ENCODE results near the gene CMTM6. TPM values are rescaled to one million over a fixed set of nuclear protein-coding genes. Genes with fewer than 3 reads are reported as not detected.
"Not testable (repeated sequence)": the region's sequence is repeated elsewhere in the genome, so short reads cannot be mapped to it uniquely, and the experiment has no call there.

Gene CMTM6
- total RNA-seq, 1 experiment from 2014 or later, result 43.5 TPM

DNA sequence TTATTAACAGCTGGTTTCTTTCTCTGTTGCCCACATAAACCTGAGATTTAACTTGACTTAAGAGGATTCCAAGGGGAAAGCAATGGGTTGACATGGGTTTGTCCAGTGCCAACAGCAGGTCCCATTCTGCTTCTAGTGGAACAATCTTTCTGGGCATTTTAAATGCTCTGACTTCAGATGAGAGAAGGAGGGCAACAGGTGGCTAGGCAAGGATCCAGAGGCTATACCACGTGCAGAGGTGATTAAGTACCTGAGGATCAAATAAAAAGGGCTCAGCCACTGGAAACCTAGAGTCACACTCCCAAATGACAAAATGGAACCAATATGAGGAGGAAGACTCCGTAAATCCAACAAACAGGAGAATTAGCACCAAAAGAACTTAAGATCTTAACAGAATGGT is 28.5 kb downstream of the CMTM6 start:
- no peak overlapping the region for H4K8ac ChIP-seq (replicated peaks; ENCODE audit: insufficient read length, low read depth, low read length)
- H3K27ac ChIP-seq (ENCODE audit: insufficient read length, low read depth, low read length), result no peak overlapping the region
- H3K27me3 ChIP-seq (ENCODE audit: insufficient read depth, low read length), result no peaks in the 10 kb centered on the region
- no peak overlapping the region for H3K18ac ChIP-seq (ENCODE audit: insufficient read length, low read depth, low read length)
- H3K56ac ChIP-seq (ENCODE audit: insufficient read length, low read depth, low read length), result no peak overlapping the region
- no peak overlapping the region for H3K9ac ChIP-seq (ENCODE audit: extremely low read depth, insufficient read length, low read length)
- no peak overlapping the region for H2BK15ac ChIP-seq (ENCODE audit: low read depth, low read length)
- Mint-ChIP-seq H3K9me3 (no peaks in the 10 kb centered on the region), H3K27ac (no peak overlapping the region), H3K4me3 (no peak overlapping the region), H3K36me3 (ENCODE audit: insufficient read depth in 1 of 3, low read depth in 3 of 3) (peaks cover 5 to 10% (median 8%) of the 10 kb centered on the region in 3 experiments; a peak in 5 of 7 replicates), H3K27me3 (ENCODE audit: low read depth) (no peaks in the 10 kb centered on the region), H3K4me1 (peaks cover 0 to 2% of the 10 kb centered on the region in 2 experiments; a peak in 1 of 4 replicates)
- H4K20me1 ChIP-seq (ENCODE audit: control insufficient read depth, insufficient read depth, insufficient read length), result no peaks in the 10 kb centered on the region
- no peaks in the 10 kb centered on the region for H3K9me3 ChIP-seq (ENCODE audit: control insufficient read depth, low read depth, low read length)
- no peaks in the 10 kb centered on the region for H3K79me1 ChIP-seq (ENCODE audit: insufficient read depth, low read depth, low read length, poor library complexity, severe bottlenecking)
- H3K79me2 ChIP-seq (ENCODE audit: insufficient read depth, low read length), result no peaks in the 10 kb centered on the region
- H4K91ac ChIP-seq (ENCODE audit: insufficient read length, low read depth, low read length), result no peak overlapping the region
- H2BK20ac ChIP-seq (ENCODE audit: low read depth, low read length, poor library complexity, severe bottlenecking), result no peak overlapping the region
- H2BK120ac ChIP-seq (ENCODE audit: low read depth, low read length, poor library complexity, severe bottlenecking), result no peak overlapping the region
- TF ChIP-seq, protein P1, sequence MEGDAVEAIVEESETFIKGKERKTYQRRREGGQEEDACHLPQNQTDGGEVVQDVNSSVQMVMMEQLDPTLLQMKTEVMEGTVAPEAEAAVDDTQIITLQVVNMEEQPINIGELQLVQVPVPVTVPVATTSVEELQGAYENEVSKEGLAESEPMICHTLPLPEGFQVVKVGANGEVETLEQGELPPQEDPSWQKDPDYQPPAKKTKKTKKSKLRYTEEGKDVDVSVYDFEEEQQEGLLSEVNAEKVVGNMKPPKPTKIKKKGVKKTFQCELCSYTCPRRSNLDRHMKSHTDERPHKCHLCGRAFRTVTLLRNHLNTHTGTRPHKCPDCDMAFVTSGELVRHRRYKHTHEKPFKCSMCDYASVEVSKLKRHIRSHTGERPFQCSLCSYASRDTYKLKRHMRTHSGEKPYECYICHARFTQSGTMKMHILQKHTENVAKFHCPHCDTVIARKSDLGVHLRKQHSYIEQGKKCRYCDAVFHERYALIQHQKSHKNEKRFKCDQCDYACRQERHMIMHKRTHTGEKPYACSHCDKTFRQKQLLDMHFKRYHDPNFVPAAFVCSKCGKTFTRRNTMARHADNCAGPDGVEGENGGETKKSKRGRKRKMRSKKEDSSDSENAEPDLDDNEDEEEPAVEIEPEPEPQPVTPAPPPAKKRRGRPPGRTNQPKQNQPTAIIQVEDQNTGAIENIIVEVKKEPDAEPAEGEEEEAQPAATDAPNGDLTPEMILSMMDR (conservative IDR thresholded peaks at IDR 0.05), result no peak
- WGBS (ENCODE audit: extremely low coverage, insufficient read length, low lambda C conversion rate), result no CpG with 5 or more reads among the region's 2 CpGs
- H3K23me2 ChIP-seq (ENCODE audit: insufficient read length, low read depth, low read length, poor library complexity, severe bottlenecking), result no peaks in the 10 kb centered on the region
- no peak overlapping the region for H2BK5ac ChIP-seq (ENCODE audit: insufficient read length, low read length)
- H3K23ac ChIP-seq (ENCODE audit: insufficient read length, low read depth, low read length), result no peak overlapping the region
- no peaks in the 10 kb centered on the region for H3K4me1 ChIP-seq (ENCODE audit: insufficient read depth, low read length)
- H3K4me2 ChIP-seq (ENCODE audit: insufficient read depth, insufficient read length, low read length), result no peak overlapping the region
- H2AFZ ChIP-seq (ENCODE audit: low read length), result no peak overlapping the region
- H2AK5ac ChIP-seq (ENCODE audit: insufficient read length, low read length), result no peak overlapping the region
- H2BK12ac ChIP-seq (ENCODE audit: insufficient read length, low read depth, low read length), result no peak overlapping the region
- H3K14ac ChIP-seq (ENCODE audit: insufficient read depth, low read length), result no peak overlapping the region
- no peak overlapping the region for H3K4ac ChIP-seq (ENCODE audit: low read depth, low read length)
- H3T11ph ChIP-seq (ENCODE audit: low read length), result no peak overlapping the region
- no peak overlapping the region for H4K5ac ChIP-seq (ENCODE audit: insufficient read length, low read depth, low read length)
- no peak for DNase-seq

DNA sequence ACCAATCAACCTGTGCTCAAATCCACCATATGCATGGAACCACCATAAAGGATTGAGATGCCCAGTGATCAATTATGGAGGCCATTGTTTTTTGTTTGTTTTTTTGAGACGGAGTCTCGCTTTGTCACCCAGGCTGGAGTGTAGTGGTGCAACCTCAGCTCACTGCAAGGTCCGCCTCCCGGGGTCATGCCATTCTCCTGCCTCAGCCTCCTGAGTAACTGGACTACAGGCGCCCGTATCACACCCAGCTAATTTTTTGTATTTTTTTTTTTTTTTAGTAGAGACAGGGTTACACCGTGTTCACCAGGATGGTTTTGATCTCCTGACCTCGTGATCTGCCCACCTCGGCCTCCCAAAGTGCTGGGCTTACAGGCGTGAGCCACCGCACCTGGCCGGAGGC is 30.5 kb downstream of the CMTM6 start:
- H3K4me1 ChIP-seq (ENCODE audit: insufficient read depth, low read length); H2BK15ac ChIP-seq (ENCODE audit: low read depth, low read length); H3K56ac ChIP-seq (ENCODE audit: insufficient read length, low read depth, low read length); H3K4ac ChIP-seq (ENCODE audit: low read depth, low read length); H3K79me2 ChIP-seq (ENCODE audit: insufficient read depth, low read length); H2AFZ ChIP-seq (ENCODE audit: low read length); H3K27me3 ChIP-seq (ENCODE audit: insufficient read depth, low read length); H2BK120ac ChIP-seq (ENCODE audit: low read depth, low read length, poor library complexity, severe bottlenecking); H3K9me3 Mint-ChIP-seq; H2BK20ac ChIP-seq (ENCODE audit: low read depth, low read length, poor library complexity, severe bottlenecking); H2BK12ac ChIP-seq (ENCODE audit: insufficient read length, low read depth, low read length); H3K79me1 ChIP-seq (ENCODE audit: insufficient read depth, low read depth, low read length, poor library complexity, severe bottlenecking); H3K4me2 ChIP-seq (ENCODE audit: insufficient read depth, insufficient read length, low read length); H4K5ac ChIP-seq (ENCODE audit: insufficient read length, low read depth, low read length); H3K27ac ChIP-seq (ENCODE audit: insufficient read length, low read depth, low read length); H3K23ac ChIP-seq (ENCODE audit: insufficient read length, low read depth, low read length); DNase-seq; H4K8ac ChIP-seq (replicated peaks; ENCODE audit: insufficient read length, low read depth, low read length); H3K9me3 ChIP-seq (ENCODE audit: control insufficient read depth, low read depth, low read length); H3T11ph ChIP-seq (ENCODE audit: low read length); H2AK5ac ChIP-seq (ENCODE audit: insufficient read length, low read length); H2BK5ac ChIP-seq (ENCODE audit: insufficient read length, low read length); H3K4me3 Mint-ChIP-seq; H3K9ac ChIP-seq (ENCODE audit: extremely low read depth, insufficient read length, low read length); H3K18ac ChIP-seq (ENCODE audit: insufficient read length, low read depth, low read length); H4K91ac ChIP-seq (ENCODE audit: insufficient read length, low read depth, low read length); H3K27ac Mint-ChIP-seq; H3K4me1 Mint-ChIP-seq; H3K36me3 Mint-ChIP-seq (ENCODE audit: insufficient read depth in 1 of 3, low read depth in 3 of 3); H3K14ac ChIP-seq (ENCODE audit: insufficient read depth, low read length); H3K27me3 Mint-ChIP-seq (ENCODE audit: low read depth); H3K23me2 ChIP-seq (ENCODE audit: insufficient read length, low read depth, low read length, poor library complexity, severe bottlenecking); H4K20me1 ChIP-seq (ENCODE audit: control insufficient read depth, insufficient read depth, insufficient read length): not testable (repeated sequence)
- WGBS (ENCODE audit: extremely low coverage, insufficient read length, low lambda C conversion rate), result no CpG with 5 or more reads among the region's 12 CpGs
